Mucosa of rectum (tissue), 2 donors: ENCODE data around the gene GUCY2D.
A peak's percentile ranks its signal among the peaks of the same experiment; 100 is the strongest.

Experiments used
- H3K27ac ChIP-seq, 2 donors: one replicate each; pipeline ENCODE4 v1.7.0; 2013; ENCODE audit warnings: inconsistent platforms in 2 of 2, low read depth in 2 of 2, low read length in 2 of 2
- H3K27me3 ChIP-seq, 2 donors: one replicate each; pipeline ENCODE4 v1.7.0; 2013; ENCODE audit warnings: low read length in 2 of 2; ENCODE audit not compliant: control insufficient read depth in 2 of 2, insufficient read depth in 2 of 2
- H3K36me3 ChIP-seq, 2 donors: one replicate each; pipeline ENCODE4 v1.7.0; 2013; ENCODE audit warnings: low read length in 2 of 2; ENCODE audit not compliant: control insufficient read depth in 2 of 2, insufficient read depth in 2 of 2
- H3K4me1 ChIP-seq, 2 donors: one replicate each; pipeline ENCODE4 v1.7.0; 2013; ENCODE audit warnings: low read length in 2 of 2, mild to moderate bottlenecking in 1 of 2; ENCODE audit not compliant: control insufficient read depth in 2 of 2, insufficient read depth in 2 of 2
- H3K4me3 ChIP-seq, 2 donors: one replicate each; pipeline ENCODE4 v1.7.0; 2013; ENCODE audit warnings: low read length in 2 of 2
- H3K9ac ChIP-seq, 2 donors: one replicate each; pipeline ENCODE4 v1.7.0; 2013; ENCODE audit warnings: low read length in 2 of 2, low read depth in 1 of 2, mild to moderate bottlenecking in 1 of 2
- H3K9me3 ChIP-seq, 2 donors: one replicate each; pipeline ENCODE4 v1.7.0; 2013; ENCODE audit warnings: low read length in 2 of 2; ENCODE audit not compliant: control insufficient read depth in 2 of 2
- donor health status: healthy.
- donor health status: Normal muscosa, but diverticular disease.

The GUCY2D gene

DNA sequence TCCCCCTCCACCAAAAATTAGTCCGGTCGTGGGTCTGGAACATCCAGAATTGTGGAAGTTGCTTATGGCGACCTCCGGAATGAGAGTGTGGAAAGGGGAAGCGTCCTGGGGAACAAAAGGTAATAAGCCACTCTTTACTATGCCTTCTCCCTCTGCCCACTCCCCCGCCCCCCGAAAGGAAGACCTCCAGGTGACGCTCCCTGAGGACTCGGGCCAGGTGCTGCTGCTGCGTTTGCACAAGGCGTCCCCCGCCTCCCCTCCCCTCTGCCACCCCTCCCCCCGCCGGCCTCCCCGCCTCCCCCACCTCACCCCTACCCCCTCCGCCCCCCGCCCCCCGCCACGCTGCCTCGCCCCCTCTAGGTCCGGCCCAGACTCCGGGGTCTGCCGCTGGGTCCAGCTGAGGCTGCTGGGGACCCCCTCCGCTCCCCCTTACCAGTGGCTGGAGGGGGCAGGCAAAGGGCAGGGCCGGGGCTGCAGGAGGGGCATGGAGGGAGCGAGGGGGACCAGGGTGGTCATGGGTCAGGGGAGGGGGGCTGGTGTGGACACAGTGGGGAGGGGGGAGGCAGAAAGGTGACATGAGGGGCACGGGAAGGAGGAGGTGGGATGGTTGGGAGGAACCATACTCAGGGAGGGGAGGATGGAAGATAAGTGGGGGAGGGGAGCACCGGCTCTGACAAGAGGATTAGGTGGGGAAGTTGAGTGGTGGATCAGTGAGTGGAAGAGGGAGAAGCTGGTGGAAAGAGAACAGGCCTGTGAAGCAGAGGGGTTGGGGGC lies 61.5 kb downstream of the GUCY2D start:
- Histone ChIP-seq H3K36me3 (no peaks in the 10 kb centered on the region), H3K27ac (no peak overlapping the region), H3K27me3 (peaks cover 12 to 18% of the 10 kb centered on the region in 2 donors), H3K9ac (peak overlapping the region in 1 of 2 donors; percentile 68), H3K4me3 (peak overlapping the region; percentile 69 to 73), H3K4me1 (peaks cover 11 to 21% of the 10 kb centered on the region in 2 donors), H3K9me3 (no peaks in the 10 kb centered on the region)

DNA sequence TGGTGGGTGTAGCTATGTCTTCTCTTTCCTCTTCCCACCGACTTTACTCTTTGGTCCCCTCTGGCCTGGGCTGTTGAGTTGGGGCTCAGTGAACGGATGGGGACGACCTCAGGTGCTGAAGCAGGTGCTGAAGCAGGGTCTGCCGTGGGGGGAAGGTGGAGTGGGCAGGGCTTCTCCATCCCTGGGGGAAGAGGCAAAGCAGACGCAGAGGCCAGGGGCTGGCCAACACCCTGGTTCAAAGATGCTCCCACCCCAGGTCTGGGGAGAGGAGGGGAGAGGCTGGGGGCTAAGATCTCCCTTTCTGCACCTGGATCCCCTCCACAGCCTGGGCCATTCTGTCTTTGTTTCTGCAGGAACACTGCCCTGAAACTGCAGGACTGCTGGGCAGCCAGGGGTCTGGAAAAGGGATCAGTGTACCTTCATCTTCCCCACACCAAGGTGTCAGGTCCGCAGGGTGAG lies 62.2 kb downstream of the GUCY2D start:
- no peak overlapping the region for H3K27ac ChIP-seq
- no peaks in the 10 kb centered on the region for H3K9me3 ChIP-seq
- peaks cover 18 to 28% of the 10 kb centered on the region in 2 donors for H3K4me1 ChIP-seq
- H3K36me3 ChIP-seq, result no peaks in the 10 kb centered on the region
- peaks cover 5 to 11% of the 10 kb centered on the region in 2 donors for H3K27me3 ChIP-seq
- no peak overlapping the region for H3K9ac ChIP-seq
- no peak overlapping the region for H3K4me3 ChIP-seq

DNA sequence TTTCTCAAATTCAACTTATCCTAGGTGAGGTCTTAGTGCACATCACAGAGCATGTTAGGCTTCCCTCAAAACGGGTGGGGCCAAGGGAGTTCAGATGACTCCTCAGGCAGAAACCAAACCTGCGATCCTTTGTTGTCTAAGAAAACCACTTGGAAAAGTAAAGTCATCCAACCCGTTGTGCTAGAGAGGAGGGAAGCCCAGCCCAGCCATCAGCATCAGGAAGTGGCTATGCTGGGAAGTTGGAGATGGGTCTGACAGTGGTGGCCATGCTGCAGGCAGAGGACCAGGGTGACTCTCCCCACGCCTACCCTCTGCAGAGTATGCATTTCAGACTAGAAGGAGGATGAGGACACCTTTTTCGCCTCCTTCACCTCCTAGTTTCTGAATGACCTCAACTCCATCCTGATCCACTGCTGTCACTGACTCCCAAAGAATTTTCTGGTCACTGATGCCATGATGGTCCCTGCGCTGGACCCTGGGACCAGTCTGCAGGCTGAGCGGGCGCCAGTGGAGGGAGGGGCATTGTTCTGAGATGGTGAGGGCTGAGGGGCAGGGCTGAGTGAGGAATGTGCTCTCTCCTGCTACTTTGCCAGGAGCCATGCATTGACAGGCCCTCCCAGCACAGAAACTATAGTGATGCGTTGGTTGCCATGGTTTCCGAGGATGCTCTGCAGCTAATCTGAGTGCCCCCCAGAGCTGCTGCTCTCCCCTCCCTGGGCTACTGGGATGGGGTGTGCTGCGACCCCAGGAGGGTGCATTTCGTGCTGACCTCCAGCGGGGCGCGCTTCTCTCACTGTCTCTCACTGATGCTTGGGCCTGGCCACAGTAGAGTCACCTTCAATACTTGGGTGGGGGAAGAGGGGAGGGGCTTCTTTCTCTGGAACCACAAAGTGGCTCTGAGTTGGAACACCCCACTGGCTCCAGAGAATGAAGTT lies 64.7 kb downstream of the GUCY2D start:
- no peaks in the 10 kb centered on the region for H3K9me3 ChIP-seq
- H3K9ac ChIP-seq, result no peak overlapping the region
- peaks cover 0 to 4% of the 10 kb centered on the region in 2 donors for H3K27me3 ChIP-seq
- peaks cover 23 to 30% of the 10 kb centered on the region in 2 donors for H3K4me1 ChIP-seq
- no peaks in the 10 kb centered on the region for H3K36me3 ChIP-seq
- no peak overlapping the region for H3K4me3 ChIP-seq
- no peak overlapping the region for H3K27ac ChIP-seq

DNA sequence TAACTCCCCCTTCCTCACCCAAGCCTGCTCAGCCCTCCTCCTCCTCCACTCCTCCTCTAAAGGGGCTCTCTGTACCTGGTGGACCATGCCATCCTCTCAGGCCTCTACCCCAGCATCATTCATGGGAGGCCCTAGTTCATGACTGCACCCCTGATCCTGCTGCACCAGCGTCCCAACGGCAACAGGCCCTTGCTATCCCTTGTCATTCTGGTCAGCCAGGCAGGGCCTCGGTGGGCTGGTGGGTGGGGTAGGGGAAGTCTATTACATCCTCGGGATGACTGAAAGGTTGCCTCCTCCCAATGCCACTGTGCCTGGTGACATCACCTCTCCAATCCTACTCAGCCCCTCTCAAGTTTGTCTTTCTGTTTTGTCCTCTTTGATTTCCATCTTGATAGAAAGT lies 65.4 kb downstream of the GUCY2D start:
- peaks cover 24 to 30% of the 10 kb centered on the region in 2 donors for H3K4me1 ChIP-seq
- H3K36me3 ChIP-seq, result no peaks in the 10 kb centered on the region
- H3K27me3 ChIP-seq, result peaks cover 0 to 3% of the 10 kb centered on the region in 2 donors
- H3K9ac ChIP-seq, result no peak overlapping the region
- H3K27ac ChIP-seq, result peak overlapping the region in 1 of 2 donors; percentile 90
- H3K9me3 ChIP-seq, result no peaks in the 10 kb centered on the region
- H3K4me3 ChIP-seq, result no peak overlapping the region

DNA sequence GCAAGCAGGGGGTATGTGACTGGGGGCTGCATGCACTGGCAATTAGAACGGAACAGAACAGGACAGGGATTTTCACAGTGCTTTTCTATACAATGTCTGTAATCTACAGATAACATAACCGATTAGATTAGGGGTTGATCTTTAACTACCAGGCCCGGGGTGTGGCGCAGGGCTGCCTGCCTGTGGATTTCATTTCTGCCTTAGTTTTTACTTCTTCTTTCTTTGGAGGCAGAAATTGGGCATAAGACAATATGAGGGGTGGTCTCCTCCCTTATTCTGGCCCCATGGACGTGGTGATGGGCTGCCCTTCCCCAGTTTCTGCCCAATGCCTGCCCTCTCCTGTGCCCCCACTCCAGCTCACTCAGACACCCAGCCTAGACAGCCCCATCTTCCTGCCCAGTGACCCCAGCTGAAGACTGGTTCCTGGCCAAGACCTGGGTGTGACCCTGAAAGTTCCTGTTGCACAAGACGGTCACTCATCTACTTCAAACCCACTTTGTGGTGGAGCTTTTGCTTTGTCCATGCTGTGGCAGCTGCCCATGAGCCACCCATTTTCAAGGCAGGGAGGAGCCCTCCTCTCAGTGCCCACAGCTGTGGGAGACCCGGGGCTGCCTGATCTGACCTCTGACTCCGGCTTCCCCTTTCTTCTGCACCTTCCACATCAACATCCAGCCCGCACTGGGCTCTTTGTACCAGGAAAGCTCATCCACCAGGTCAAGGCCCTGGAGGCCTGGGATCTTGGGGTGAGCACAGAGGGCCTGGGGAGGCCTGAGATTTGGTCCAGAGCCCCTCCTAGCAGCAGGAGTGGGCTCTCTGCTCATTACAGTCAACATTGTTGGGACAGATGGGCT lies 66.5 kb downstream of the GUCY2D start:
- H3K27me3 ChIP-seq, result peaks cover 3 to 4% of the 10 kb centered on the region in 2 donors
- peak overlapping the region; percentile 90 for H3K27ac ChIP-seq

DNA sequence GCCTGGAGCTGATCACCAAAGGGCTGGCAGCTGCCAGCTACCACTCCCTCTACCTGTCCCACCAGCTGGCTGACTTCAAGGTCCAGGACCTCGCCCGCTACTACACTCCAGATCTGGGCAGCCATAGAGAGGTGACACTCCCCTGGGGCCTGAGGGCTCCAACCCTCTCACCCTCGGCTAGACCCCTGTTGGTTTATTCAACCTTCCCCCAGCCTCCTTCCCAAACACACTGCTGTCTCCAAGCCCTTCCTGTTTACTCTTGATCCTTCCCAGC lies 67.1 kb downstream of the GUCY2D start:
- peaks cover 8 to 10% of the 10 kb centered on the region in 2 donors for H3K27me3 ChIP-seq
- H3K4me1 ChIP-seq, result peaks cover 26 to 38% of the 10 kb centered on the region in 2 donors

More for the DNA sequence above, 66.5 kb downstream of the GUCY2D start:
- Histone ChIP-seq H3K9me3 (no peaks in the 10 kb centered on the region), H3K4me3 (peak overlapping the region; percentile 28 to 44), H3K9ac (peak overlapping the region; percentile 52 to 62), H3K4me1 (peaks cover 29 to 41% of the 10 kb centered on the region in 2 donors), H3K36me3 (no peaks in the 10 kb centered on the region)

More for the DNA sequence above, 67.1 kb downstream of the GUCY2D start:
- H3K36me3 ChIP-seq, result no peaks in the 10 kb centered on the region
- H3K4me3 ChIP-seq, result peak overlapping the region; percentile 28 to 44
- no peaks in the 10 kb centered on the region for H3K9me3 ChIP-seq
- peak overlapping the region; percentile 32 to 62 for H3K9ac ChIP-seq
- H3K27ac ChIP-seq, result peak overlapping the region; percentile 90
